Embryonic facial prominence (tissue), 1 donor: ENCODE results near the gene BCO2.
"Not testable (repeated sequence)": the region's sequence is repeated elsewhere in the genome, so short reads cannot be mapped to it uniquely, and the experiment has no call there.

Source experiments
- DNase-seq: peaks from one replicate; pipeline ENCODE4 v3.0.0-alpha.2; 2016; ENCODE audit errors: extremely low spot score

The BCO2 gene, protein sequence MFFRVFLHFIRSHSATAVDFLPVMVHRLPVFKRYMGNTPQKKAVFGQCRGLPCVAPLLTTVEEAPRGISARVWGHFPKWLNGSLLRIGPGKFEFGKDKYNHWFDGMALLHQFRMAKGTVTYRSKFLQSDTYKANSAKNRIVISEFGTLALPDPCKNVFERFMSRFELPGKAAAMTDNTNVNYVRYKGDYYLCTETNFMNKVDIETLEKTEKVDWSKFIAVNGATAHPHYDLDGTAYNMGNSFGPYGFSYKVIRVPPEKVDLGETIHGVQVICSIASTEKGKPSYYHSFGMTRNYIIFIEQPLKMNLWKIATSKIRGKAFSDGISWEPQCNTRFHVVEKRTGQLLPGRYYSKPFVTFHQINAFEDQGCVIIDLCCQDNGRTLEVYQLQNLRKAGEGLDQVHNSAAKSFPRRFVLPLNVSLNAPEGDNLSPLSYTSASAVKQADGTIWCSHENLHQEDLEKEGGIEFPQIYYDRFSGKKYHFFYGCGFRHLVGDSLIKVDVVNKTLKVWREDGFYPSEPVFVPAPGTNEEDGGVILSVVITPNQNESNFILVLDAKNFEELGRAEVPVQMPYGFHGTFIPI

DNA sequence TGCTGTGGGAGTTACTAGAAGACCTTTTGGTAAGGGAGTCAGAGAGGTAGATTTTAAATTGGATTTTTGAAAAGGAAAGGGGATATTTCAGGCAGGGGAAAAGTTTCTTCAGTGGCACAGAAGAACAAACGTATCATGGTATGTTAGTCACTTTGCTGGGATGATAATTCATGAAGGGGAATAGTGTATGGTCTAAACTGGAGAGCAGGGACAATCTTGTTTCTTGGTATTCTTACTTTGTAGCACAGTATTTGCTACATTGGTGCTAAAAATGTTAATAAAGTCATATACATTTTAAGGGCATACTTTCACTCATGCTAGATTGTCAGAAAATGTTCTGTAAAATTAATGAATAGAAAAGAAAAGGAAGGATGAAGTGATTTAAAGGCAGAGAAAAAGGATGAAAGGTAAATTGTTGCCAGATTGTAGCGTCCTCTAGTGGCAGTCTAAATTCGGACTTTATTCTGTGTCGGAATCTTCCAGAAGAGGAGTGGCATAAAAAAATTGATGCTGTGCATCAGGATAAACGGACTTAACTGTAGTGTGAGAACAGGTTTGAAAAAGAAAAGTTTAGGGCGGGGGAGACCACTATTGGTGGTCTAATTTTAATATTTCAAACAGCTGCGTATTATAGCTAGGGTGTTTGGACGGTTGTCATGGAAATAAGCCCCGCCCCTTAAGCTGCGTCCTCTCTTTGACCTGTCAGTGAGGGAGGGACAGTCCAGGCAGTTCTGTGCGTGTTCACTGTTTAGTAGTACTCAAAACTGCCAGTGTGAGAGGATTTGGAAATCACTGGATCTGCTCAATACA, at the start of gene BCO2:
Gene BCO2 (plus strand): TSS at position 724 of the 810 bp plus-strand sequence. CDS start 90 bp downstream, outside the sequence.
- peak; percentile 61 for DNase-seq

DNA sequence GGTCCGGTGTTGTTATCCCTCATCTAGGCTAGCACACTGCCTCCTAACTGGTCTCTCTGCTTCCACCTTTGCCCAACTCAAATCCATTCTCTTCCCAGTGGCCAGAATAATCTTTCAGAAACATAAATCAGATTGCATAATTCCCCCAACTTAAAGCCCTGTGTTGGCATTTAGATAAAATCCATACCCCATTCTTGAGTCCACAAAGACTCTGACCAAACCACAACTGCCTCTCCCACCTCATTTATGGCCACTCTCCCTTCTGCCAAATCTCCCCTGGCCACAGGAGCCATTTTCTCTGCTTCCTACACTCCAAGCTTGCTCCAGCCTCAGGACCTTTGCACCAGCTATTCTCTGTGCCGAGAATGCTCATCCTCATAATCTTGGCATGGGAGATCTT, 48.3 kb upstream of the BCO2 start:
- DNase-seq = no peak

DNA sequence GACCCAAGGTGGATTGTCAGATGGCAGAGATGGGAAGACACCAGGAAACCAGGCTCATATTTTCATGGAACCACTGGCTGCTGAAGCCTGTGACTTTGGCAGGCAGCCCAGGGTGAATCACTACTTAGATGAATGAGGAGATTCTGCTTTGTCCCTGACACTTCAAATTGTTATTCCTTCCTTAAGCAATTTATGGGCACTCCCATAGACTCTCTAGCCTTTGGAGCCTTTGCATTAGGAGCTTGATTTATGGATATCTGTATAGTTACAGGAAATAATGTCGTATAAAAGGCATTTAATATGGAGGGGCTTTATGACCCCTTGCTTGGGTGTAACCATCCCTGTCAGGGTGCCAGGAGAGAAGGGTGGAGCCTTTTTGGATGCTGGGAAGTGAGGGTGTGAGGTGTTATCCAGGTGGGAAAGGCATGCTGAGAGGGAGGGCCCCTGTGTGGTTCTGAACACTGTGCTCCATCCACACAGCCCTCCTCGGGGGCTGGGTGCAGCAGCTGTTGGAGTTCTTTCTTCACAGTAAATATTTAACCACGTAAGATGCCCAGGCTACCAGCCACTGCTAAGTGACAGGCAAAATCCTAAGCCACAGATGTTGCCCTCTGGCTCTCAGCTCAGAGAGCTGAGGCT, 46.7 kb upstream of the BCO2 start:
- DNase-seq = no peak

DNA sequence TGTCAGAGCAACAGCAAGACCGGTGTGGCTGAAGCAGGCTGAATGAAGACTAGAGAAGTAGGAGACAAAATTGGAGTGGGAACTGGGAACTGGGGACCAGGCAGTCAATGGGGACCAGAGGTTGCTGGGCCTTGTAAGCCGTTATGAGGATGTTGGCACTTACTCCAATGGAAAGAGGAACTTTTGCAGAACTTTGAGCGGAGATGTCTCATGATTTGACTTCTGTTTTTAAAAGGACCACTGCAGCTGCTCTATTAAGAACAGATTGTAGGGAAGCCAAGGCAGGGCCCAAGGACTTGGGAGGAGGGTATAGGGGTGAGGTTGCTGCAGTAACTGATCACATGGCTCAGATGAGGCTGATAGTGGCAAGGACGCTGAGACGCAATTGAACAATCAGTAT, 45.7 kb upstream of the BCO2 start:
- DNase-seq = no peak

DNA sequence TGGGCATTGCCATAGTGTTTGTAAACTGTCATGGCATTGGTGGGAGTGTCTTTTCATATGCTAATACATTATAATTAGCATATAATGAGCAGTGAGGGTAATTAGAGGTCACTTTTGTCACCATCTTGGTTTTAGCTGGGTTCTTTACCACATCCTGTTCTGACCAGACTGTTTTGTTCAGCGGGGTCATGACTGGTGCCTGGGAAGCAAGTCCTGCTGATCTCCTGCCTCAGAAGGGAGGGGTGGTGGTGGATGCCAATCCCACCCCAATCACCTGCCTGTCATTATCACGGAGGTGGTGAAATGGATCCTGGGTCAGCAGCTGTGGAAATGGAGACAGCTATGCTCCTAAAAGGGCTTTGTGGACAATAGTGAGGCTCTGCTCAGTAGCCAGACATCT, 42.6 kb upstream of the BCO2 start:
- DNase-seq = no peak

DNA sequence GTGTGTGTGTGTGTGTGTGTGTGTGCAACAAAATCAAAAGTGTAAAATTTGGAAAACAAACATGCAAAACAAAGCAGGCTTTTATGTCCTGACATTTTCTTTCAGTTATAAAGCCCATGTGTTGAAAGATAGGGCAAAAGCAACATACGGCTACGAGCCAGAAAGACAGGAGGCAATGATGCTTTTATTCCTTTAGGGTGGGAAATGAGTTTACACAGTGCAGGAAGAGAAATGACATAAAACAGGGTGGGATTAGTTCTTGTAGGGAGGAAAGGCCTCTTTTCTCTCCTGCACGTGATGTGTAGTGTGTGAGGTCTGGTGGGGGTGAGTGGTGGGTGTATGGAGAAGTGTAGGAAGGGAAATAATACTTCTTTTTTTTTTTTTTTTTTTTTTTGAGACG, 40.8 kb upstream of the BCO2 start:
- no peak for DNase-seq

DNA sequence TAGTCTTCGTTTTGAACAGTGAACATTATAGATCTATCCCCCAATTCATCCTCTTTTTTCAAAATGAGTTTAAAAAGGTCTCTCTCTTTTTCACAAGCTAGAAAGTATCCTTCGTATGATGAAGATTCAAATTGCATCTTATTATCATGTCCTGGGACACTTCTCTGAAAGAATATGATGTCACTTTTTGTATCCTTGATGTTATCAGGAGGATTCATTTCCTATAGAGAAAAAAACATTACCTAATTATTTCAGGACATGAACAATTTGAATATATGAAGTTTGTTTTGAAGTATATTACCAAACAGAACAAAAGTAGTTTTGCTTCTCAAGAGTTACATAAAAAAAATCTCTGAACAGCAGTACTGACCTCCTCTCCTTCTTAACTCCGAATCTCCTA, 31.7 kb upstream of the BCO2 start:
- DNase-seq = no peak

DNA sequence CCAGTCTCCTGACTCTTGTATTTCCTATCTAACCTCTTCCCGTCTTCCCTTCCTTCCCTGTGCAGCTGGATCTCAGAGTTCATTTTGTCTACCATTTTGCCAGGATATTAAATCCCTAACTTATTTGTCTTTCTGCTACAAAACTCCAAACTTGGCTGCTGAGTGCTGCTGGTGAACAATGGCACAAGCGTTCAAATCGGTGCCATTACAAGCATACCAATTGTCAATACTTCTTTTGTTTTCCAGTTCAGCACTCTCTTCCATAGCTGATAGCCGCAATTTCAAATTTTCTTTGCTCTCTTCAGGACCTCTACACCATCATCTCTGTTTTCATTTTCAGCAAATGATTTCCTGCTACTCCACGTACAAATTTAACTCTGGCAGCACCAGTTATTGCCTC, 24.8 kb upstream of the BCO2 start:
- no peak for DNase-seq

DNA sequence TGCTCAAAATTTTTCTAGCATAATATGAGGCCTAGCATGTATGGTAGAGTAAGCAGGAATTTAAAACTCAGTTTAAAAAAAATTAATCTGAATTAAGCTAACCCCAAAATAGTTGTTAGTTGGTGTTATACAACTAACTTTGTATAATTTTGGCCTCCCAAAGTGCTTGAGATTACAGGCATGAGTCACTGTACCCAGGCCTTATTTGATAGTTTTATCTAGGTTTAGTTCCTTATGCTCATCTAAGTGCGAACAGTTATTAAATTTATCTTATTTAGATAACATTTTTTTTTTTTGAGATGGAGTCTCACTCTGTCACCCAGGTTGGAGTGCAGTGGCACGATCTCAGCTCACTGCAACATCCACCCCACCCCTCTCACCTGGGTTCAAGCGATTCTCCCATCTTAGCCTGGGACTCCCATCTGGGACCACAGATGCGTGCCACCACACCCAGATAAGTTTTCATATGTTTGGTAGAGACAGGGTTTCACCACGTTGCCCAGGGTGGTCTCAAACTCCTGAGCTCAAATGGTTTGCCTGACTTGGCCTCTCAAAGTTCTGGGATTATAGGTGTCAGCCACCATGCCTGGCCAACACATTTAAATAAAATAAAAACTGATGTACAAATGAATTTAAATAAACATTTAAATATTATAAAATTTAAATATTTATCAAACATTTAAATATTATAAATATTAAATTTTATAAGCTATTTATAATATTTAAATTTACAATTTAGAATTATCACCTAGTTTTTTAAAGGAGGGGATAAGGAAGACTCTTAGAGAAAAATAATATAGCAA, 19.0 kb upstream of the BCO2 start:
- no peak for DNase-seq

DNA sequence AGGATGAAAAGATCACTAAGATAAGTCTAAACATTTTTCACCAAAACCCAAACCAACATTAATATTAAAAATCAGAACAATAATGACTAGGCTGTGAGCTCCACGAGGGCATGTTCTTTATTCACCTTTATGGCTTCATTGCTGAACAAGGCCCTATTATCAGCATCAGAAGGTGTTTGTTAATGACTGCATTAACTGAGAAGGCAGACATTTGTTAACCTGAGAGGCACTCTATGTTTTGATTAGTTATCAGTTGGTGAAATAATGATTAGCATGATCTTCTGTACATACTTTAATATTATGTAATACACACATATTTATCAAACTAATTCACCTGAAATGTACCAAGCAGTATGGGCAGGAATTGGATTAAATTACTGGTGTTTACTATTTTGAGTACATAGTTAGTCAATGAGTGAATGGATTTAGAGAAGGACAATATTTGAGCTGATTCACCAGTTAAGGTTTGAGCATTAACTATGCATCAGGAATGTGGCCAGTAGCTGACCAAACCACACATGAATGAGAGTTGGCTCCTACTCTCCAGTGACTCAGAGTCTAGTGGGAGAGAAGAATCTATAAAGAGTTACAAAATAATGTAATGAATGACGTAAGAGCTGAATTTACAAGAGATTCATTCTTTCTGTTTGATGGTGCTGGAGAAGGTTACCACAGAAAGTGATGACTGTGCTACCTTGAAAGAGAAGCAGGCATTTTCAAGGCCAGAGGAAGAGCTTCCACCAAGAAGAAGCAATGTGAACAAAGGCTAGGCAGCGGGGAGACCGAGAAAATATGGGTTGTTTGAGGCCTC, 18.2 kb upstream of the BCO2 start:
- DNase-seq = no peak

DNA sequence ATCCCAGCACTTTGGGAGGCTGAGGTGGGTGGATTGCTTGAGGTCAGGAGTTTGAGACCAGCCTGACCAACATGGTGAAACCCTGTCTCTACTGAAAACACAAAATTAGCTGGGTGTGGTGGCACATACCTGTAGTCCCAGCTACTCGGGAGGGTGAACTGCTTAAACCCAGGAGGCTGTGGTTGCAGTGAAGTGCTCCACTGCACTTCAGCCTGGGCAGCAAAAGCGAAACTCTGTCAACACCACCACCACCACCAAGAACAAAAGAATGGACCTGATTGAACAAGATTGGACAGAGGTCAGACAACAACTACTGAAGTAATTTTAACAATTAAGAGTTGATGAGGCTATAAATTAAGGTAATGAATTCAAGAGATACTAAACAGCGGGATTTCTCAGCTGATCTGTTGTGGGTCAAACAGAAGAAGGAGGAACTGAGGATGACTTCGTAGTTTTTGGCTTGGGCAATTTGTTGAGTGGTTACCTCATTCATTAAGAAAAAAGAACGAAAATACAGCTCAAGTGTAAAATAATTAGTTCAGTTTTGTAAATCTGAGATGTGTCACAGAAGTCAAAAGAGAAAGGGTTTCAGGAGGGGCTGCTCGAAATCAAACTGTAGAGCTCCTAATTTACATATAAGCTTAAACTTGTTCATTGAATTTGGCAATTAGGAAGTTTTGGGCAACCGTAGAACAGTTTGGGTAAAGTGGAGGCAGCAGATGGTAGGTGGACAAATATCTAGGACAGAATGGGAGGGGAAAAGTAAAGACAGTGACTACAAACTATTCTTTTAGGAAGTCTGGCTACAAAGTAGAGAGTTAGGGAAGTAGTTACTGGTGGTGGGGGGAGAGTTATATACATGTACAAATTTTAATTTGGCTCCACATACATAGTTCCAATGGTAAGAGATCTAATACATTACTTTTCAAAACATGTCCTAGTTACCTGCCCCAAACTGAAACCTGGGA, 15.9 kb upstream of the BCO2 start:
- no peak for DNase-seq

DNA sequence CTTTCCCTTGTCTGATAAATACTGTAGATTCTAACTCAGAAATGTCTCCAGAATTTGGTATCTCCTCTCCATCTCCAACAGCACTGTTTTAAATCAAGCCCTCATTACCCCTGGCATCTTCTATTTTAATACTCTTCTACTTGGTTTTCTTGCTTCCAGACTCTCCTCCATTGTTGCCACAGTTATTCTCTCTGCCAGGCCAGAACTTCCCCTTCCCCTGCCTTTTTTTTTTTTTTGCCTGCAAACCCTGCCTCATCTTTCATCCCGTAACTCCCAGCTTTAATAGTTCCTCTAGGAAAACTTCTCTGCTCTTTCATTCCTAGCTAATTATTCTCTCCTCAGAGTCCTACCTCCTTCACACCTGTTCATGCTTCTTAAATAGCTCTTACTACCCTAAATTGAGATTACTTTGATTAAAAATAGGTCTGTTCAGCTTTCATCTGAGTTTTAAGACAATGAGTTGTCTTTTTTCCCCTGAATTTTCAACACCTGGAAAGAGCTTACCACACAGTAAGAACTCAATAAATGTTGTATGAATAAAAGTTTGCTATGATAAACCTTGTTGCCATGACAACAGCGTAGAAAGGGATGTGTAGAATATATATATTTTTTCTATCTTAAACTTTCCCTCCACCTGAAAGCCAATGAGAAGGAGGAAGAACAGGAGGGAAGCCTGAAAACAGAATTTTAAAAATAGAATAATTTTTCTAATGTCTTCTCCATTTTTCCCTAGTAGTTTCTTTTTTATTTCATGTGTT, 15.0 kb upstream of the BCO2 start:
- DNase-seq = no peak

DNA sequence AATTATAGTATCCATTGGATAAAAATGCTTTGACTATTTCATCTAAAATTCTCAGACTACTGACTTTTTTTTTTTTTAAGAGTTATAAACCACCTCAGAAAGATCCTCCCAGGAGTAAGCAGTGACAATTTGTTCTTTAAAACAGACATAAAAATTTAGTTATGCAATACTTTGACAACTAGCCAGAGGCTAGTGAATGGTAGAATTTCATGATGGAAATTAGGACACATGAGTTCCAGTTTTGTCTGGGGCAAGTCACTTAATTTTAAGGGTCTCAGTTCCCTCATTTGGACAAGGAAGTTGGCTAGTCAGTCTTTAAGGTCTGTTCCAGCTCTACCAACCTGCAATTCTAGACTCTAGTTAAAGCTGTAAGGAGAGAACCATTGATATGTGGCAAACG, 14.3 kb upstream of the BCO2 start:
- DNase-seq = no peak

DNA sequence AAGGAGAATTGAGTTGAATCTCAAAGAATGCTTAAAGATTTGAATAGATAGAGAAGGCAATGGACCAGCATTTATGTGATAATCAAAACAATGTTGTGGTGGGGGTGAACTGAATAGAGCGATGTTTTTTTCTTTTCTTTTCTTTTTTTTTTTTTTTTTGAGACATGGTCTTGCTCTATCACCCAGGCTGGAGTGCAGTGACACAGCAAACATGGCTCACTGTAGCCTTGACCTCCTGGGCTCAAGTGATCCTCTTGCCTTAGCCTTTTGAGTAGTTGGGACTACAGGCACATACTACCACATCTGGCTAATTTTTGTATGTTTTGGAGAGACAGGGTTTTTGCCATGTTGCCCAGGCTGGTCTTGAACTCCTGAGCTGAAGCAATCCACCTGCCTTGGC, 13.1 kb upstream of the BCO2 start:
- DNase-seq = not testable (repeated sequence)

DNA sequence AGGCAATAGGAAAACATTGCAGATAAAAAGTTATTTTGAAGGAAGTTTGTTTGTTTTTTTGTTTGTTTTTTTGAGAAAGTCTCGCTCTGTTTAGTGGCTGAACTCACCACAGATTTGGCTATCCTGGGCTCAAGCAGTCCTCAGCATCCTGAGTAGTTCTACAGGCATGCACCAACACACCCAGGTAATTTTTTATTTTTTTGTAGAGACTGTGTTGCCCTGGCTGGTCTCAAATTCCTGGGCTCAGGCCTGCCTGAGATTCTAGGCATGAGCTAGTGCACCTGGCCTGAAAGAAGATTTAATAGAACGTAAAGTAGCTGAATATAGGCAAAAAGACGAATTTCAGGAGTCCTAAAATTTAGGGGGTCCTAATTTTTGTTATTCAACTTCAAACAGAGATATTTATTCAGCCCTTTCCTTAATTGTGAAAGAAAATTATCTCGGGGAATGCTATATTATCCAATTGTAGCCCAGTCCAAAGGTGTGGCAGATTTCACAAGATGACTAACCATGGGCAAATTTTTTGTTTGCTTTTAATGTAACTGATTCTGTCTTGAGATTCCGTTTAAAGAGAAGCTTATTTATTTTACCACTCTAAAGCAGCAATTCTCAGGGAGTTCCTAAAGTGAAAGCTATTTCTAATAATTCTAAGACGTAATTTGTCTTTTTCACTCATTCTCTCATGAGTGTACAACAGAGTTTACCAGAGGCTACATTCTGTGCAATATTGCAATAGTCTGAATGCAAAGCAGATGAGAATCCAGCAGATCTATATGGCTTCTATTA, 12.4 kb upstream of the BCO2 start:
- no peak for DNase-seq

DNA sequence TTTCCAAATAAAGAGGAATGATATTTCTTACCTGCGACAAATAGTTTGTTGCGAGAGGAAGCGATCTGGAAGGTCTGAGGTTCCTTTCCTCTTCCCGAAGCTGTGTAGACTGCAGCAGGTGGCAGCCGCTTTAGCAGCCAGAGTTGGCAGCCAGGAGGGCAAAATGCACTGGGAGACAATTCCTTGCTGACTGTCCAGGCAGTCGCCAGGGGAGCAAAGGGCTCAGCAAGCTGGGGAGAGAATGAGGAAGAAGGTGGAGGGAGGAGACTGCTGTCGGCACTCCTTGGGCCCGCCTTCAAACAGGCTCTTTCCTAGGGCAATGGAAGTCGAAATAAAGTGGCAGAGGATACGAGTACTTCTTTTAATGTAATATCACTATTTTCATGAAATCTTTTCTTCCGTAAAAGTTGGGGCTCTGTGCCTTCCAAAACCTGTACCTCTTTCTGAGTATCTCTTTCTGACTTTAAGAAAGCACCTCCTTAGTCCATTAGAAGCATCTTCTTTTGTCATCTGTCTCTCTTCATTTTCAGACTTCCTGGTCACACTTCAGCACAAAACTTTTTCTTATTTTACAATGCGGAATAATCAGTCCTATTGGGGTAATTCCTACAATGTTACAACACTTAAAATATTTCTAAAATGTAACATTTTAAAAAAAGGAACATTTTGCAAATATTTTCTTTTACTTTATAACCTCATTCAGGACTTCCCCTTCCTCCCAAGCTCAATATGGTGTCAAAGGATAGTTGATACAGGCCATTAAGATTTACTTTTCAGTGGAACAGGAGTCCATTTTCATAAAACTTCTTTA, 11.2 kb upstream of the BCO2 start, which contains the start of gene IL18:
Gene IL18 (minus strand): TSS at position 220 of the 811 bp plus-strand sequence. CDS start 9,041 bp downstream, outside the sequence.
- no peak for DNase-seq

DNA sequence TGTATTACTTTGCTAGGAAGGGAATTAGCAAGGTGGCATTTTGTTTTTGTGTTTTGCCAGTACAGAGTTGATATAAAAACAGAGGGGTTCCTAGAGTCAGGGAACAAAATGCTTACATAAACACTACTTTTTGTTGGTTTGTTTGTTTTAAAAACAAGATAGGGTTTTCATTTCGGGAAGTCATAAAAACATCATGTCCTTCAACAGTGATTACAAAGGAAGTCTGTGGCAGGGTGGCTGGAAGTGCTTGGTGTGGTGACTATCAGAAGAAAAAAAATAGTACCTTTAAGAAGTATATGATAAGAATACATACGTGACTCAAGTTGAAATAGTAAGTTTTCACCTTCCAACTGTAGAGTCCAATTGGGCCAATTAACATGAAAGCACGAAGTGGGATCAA, 10.3 kb upstream of the BCO2 start:
- DNase-seq = no peak
